Measurements from ENCODE around the gene XPA.

GRCh38 chr9:97726716-97727115 is 29.6 kb upstream of the XPA start:
- no peak for TF ChIP-seq CTCF (IDR thresholded peaks at IDR 0.05 in 8 of 11, conservative IDR thresholded peaks at IDR 0.05 in 3 of 11)
- no peak for TF ChIP-seq POLR2A (IDR thresholded peaks at IDR 0.05)
- no peak for TF ChIP-seq POLR2AphosphoS5 (IDR thresholded peaks at IDR 0.05)

Measured in spleen (tissue), 7 donors.